GM12878 (cell line): Measurements from ENCODE around the gene RAD9A. TPM values are rescaled to one million over a fixed set of nuclear protein-coding genes. Genes with fewer than 3 reads are reported as not detected.
A peak's percentile ranks its signal among the peaks of the same experiment; 100 is the strongest.

ENCODE experiments used
- ATAC-seq: fragments of 200-7000 bp; cut with Tn5 transposase; 3 replicates; pipeline ENCODE4 v1.9.1; 2020; ENCODE audit warnings: mild to moderate bottlenecking, moderate library complexity
- BruUV-seq: library from RNA; stranded (reverse); fragments of 400-500 nt; replicated peaks from 2 replicates; lab custom pipeline; 2021; lab: Mats Ljungman, UMichigan
- CTCF ChIA-PET: fragments of 300-600 bp; sonication (Branson Sonifier 250); formaldehyde crosslinking; extraction: SDS; loops from one replicate; lab custom pipeline; 2021; ENCODE audit warnings: inconsistent platforms; lab: Yijun Ruan, JAX
- POLR2A ChIA-PET: fragments of 350-600 bp; formaldehyde crosslinking; extraction: SDS; loops from one replicate; lab custom pipeline; 2021; ENCODE audit warnings: inconsistent platforms; lab: Charles Lee
- RAD21 ChIA-PET: fragments of 300-600 bp; sonication (Branson Sonifier 250); formaldehyde crosslinking; loops from one replicate; lab custom pipeline; 2023; ENCODE audit warnings: antibody characterized with exemption; ENCODE audit not compliant: unreplicated experiment; lab: Charles Lee
- SMC1A ChIA-PET: fragments of 300-600 bp; sonication (Branson Sonifier 250); formaldehyde crosslinking; loops from one replicate; lab custom pipeline; 2023; ENCODE audit not compliant: unreplicated experiment, uncharacterized antibody; lab: Charles Lee
- DNase-seq: peaks from one replicate; pipeline ENCODE4 v3.0.0-alpha.2; 2011; ENCODE audit warnings: low read depth, low spot score
- FAIRE-seq: peaks from 3 replicates; lab custom pipeline; 2011; peaks lifted over from hg19 to GRCh38; lab: Jason Lieb, UNC
- H2AFZ ChIP-seq: 2 replicates; pipeline ENCODE4 v1.6.0; 2011; ENCODE audit warnings: low read depth, low read length, control low read depth; ENCODE audit not compliant: control insufficient read depth
- H3K27ac ChIP-seq: 2 replicates; pipeline ENCODE4 v1.5.1; 2011; ENCODE audit warnings: control low read depth; ENCODE audit not compliant: control insufficient read depth, insufficient read depth
- H3K27me3 ChIP-seq, 2 experiments: replicated peaks in 1 of 2; 2 replicates each; pipeline versions ENCODE4 v1.6.0 to v1.6.1; 2011; ENCODE audit warnings: low read length in 1 of 2; ENCODE audit not compliant: control insufficient read depth in 2 of 2, insufficient read depth in 2 of 2
- H3K36me3 ChIP-seq, 2 experiments: 2 replicates each; pipeline ENCODE4 v1.5.1; 2011; ENCODE audit warnings: low read length in 1 of 2; ENCODE audit not compliant: control insufficient read depth in 2 of 2, insufficient read depth in 2 of 2
- H3K4me1 ChIP-seq: 2 replicates; pipeline ENCODE4 v1.6.1; 2011; ENCODE audit warnings: mild to moderate bottlenecking, low read length, moderate library complexity, mixed read lengths; ENCODE audit not compliant: control insufficient read depth, insufficient read depth
- H3K4me2 ChIP-seq: 2 replicates; pipeline ENCODE4 v1.6.0; 2011; ENCODE audit warnings: control low read depth; ENCODE audit not compliant: control insufficient read depth, insufficient read depth
- H3K4me3 ChIP-seq: fragments of 200-600 bp; sonication (generic); 2 replicates; pipeline ENCODE4 v1.5.1; 2016
- H3K79me2 ChIP-seq: 2 replicates; pipeline ENCODE4 v1.6.0; 2011; ENCODE audit warnings: low read length; ENCODE audit not compliant: control insufficient read depth, insufficient read depth
- H3K9ac ChIP-seq: 2 replicates; pipeline ENCODE4 v1.8.0; 2011; ENCODE audit warnings: low read length, control low read depth, mixed read lengths; ENCODE audit not compliant: control insufficient read depth, insufficient read depth
- H3K9me3 ChIP-seq: replicated peaks from 3 replicates; pipeline ENCODE4 v1.5.1; 2011; ENCODE audit warnings: mild to moderate bottlenecking, low read length; ENCODE audit not compliant: control insufficient read depth, insufficient read depth
- H4K20me1 ChIP-seq: 2 replicates; pipeline ENCODE4 v1.6.0; 2011; ENCODE audit not compliant: control insufficient read depth, insufficient read depth
- BCL11A ChIP-seq: IDR thresholded peaks from 2 replicates; pipeline ENCODE4 v1.6.1; 2011; ENCODE audit warnings: low read depth, low read length
- BHLHE40 ChIP-seq, 2 experiments: fragments of 450-650 bp in 1 of 2; IDR thresholded peaks; 2 replicates each; pipeline ENCODE4 v1.6.1; 2011 to 2017; ENCODE audit warnings: low read depth in 2 of 2, borderline replicate concordance in 1 of 2, improper control_type of control experiment in 1 of 2, low read length in 1 of 2, mild to moderate bottlenecking in 1 of 2
- CREM ChIP-seq: IDR thresholded peaks from 2 replicates; pipeline ENCODE4 v1.6.1; 2014; ENCODE audit warnings: antibody characterized with exemption, low read depth
- HDAC6 ChIP-seq: fragments of 200-600 bp; sonication (generic); IDR thresholded peaks from one replicate; pipeline ENCODE4 v1.8.0; 2017; ENCODE audit warnings: antibody characterized with exemption; ENCODE audit not compliant: unreplicated experiment
- HDGF ChIP-seq: fragments of 450-650 bp; IDR thresholded peaks from 2 replicates; pipeline ENCODE4 v1.6.1; 2016; ENCODE audit warnings: antibody characterized with exemption
- LARP7 ChIP-seq: fragments of 450-650 bp; IDR thresholded peaks from 2 replicates; pipeline ENCODE4 v1.6.1; 2017; ENCODE audit warnings: mild to moderate bottlenecking
- NR2C2 ChIP-seq: IDR thresholded peaks from 2 replicates; pipeline ENCODE4 v1.6.1; 2011; ENCODE audit warnings: borderline replicate concordance, low read depth; ENCODE audit not compliant: control insufficient read depth, insufficient read length
- NRF1 ChIP-seq: conservative IDR thresholded peaks from 2 replicates; pipeline ENCODE4 v1.6.1; 2011; ENCODE audit warnings: mild to moderate bottlenecking, low read depth, low read length, improper control_type of control experiment
- POLR2AphosphoS5 ChIP-seq: IDR thresholded peaks from 2 replicates; pipeline ENCODE4 v1.6.1; 2011; ENCODE audit warnings: mild to moderate bottlenecking, low read length, inconsistent platforms
- RBBP5 ChIP-seq: fragments of 200-600 bp; sonication (generic); conservative IDR thresholded peaks from 2 replicates; pipeline ENCODE4 v1.6.1; 2016
- SMAD1 ChIP-seq: fragments of 450-650 bp; IDR thresholded peaks from 2 replicates; pipeline ENCODE4 v1.6.1; 2018; ENCODE audit warnings: mild to moderate bottlenecking, low read depth; ENCODE audit not compliant: partially characterized antibody
- WGBS: methylation state at CpG from one replicate; pipeline ENCODE4 v1.1.6; 2016; ENCODE audit warnings: low lambda C conversion rate; ENCODE audit not compliant: insufficient replicate concordance, insufficient coverage; ENCODE audit errors: missing lambda C conversion rate; 5-methylcytosine and 5-hydroxymethylcytosine counted together
- in situ Hi-C: fragments of 300-500 bp; cut with MboI; formaldehyde crosslinking; loops from 9 replicates; pipeline ENCODE4 v1.14.3; 2018; ENCODE audit warnings: mixed read lengths
- intact Hi-C: fragments of 100-400 bp; cut with micrococcal nuclease; formaldehyde crosslinking; loops from one replicate; pipeline ENCODE4 v1.14.2; 2022; ENCODE audit not compliant: unreplicated experiment
- polyA plus RNA-seq, 11 experiments: library from polyadenylated mRNA; depleted of rRNA in 4 of 11; unstranded in 6 of 11; stranded (reverse) in 5 of 11; fragments of >200 nt; fragmentation: Nextera tagmentation in 4 of 11; fragmentation: Illumina TruSeq in 1 of 11; extraction: Ambion mirVana in 4 of 11; extraction: Trizol in 1 of 11; gene quantifications; 1 replicate in 1 of 11; 2 replicates in 10 of 11; pipeline versions ENCODE4 v1.2.1 to v1.2.3, GENCODE V29; 2011 to 2016; ENCODE audit warnings: inconsistent platforms in 2 of 11, missing spikeins in 2 of 11, low read depth in 1 of 11
- total RNA-seq, 4 experiments: library from RNA; depleted of rRNA in 3 of 4; stranded (reverse); fragments of >200 nt in 3 of 4; fragmentation: Illumina TruSeq in 1 of 4; extraction: Trizol in 1 of 4; gene quantifications; 2 replicates each; pipeline versions ENCODE4 v1.2.1 to v1.2.3, GENCODE V29; 2013 to 2021
- TF ChIP-seq, protein P1 (sequence below): fragments of 150-350 bp; IDR thresholded peaks from 2 replicates; pipeline ENCODE4 v1.6.1; 2014; ENCODE audit warnings: mild to moderate bottlenecking, low read depth, low read length
- TF ChIP-seq, protein P2 (sequence below): fragments of 450-650 bp; formaldehyde crosslinking; IDR thresholded peaks from 2 replicates; pipeline ENCODE4 v1.5.0; 2022; ENCODE audit warnings: mild to moderate bottlenecking, missing genetic modification characterization

RAD9A gene
- total and polyA plus RNA-seq, 10 of the 15 experiments (the other 5 are each of a cell fraction or from before 2014, with no cell fraction given) = 1.1 to 36.2 (median 19.8) TPM

DNA sequence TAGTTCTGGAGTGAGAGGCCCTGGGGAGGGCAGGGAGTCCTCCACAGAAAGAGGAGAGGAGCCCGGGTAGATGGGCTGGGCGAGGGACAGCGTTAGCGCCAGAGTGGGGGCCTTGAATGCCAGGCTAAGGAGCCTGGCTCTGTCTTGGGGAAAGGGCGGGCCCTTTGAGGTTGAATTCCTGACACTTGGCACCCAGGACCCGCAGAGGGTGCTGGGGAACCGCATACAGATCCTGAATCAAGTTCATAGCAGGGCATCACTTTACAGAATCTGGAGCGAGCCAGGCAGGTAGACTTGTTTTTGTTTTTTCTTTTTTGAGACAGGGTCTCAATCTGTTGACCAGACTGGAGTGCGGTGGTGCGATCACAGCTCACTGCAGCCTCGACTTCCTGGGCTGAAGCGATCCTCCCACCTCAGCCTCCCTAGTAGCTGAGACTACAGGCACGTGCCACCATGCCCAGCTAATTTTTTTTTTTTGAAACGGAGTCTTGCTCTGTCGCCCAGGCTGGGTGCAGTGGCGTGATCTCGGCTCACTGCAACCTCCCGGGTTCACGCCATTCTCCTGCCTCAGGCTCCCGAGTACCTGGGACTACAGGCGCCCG is 29.7 kb downstream of the RAD9A start:
- Histone ChIP-seq H4K20me1 (no peaks in the 10 kb centered on the region), H3K27ac (no peak overlapping the region), H3K4me1 (peaks cover 2% of the 10 kb centered on the region; the same call in 1 of the 2 replicates), H3K9ac (no peak overlapping the region), H3K27me3 (no peaks in the 10 kb centered on the region; a peak in 1 of 4 replicates), H3K36me3 (no peaks in the 10 kb centered on the region), H2AFZ (peak overlapping the region; percentile 59; the same call in 1 of the 2 replicates), H3K9me3 (no peaks in the 10 kb centered on the region), H3K79me2 (no peaks in the 10 kb centered on the region), H3K4me3 (peak overlapping the region; percentile 55; the same call in 1 of the 2 replicates), H3K4me2 (peak overlapping the region; percentile 84)
- BruUV-seq = no TSS peak
- ChIA-PET CTCF (no interaction called here), RAD21 (interaction anchor here (1.2 to 2.4 kb wide), 4 partner anchors 16 to 68 kb away, joined by 3 to 8 read pairs (median 6); partner anchors contain the start of genes POLD4 and PPP1CA), POLR2A (interaction anchor here (0.6 to 3.9 kb wide), 5 partner anchors 16 to 67 kb away, joined by 3 to 28 read pairs (median 13); partner anchors contain the start of genes PPP1CA, PTPRCAP and TBC1D10C), SMC1A (interaction anchor here (0.6 to 1.5 kb wide), 2 partner anchors 9 to 38 kb away, joined by 3 read pairs; no protein-coding TSS in a partner anchor)
- TF ChIP-seq SMAD1 = no peak
- TF ChIP-seq NR2C2 = no peak
- TF ChIP-seq RBBP5 = no peak
- TF ChIP-seq POLR2AphosphoS5 = no peak
- TF ChIP-seq NRF1 = no peak
- no peak for TF ChIP-seq LARP7
- TF ChIP-seq CREM = no peak
- TF ChIP-seq, protein P1, sequence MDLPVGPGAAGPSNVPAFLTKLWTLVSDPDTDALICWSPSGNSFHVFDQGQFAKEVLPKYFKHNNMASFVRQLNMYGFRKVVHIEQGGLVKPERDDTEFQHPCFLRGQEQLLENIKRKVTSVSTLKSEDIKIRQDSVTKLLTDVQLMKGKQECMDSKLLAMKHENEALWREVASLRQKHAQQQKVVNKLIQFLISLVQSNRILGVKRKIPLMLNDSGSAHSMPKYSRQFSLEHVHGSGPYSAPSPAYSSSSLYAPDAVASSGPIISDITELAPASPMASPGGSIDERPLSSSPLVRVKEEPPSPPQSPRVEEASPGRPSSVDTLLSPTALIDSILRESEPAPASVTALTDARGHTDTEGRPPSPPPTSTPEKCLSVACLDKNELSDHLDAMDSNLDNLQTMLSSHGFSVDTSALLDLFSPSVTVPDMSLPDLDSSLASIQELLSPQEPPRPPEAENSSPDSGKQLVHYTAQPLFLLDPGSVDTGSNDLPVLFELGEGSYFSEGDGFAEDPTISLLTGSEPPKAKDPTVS = no peak
- TF ChIP-seq HDAC6 = no peak
- no peak for TF ChIP-seq BCL11A
- 0 out of 2 replicates have a peak, but pooled peaks have one; percentile 13 for TF ChIP-seq HDGF
- TF ChIP-seq, protein P2, sequence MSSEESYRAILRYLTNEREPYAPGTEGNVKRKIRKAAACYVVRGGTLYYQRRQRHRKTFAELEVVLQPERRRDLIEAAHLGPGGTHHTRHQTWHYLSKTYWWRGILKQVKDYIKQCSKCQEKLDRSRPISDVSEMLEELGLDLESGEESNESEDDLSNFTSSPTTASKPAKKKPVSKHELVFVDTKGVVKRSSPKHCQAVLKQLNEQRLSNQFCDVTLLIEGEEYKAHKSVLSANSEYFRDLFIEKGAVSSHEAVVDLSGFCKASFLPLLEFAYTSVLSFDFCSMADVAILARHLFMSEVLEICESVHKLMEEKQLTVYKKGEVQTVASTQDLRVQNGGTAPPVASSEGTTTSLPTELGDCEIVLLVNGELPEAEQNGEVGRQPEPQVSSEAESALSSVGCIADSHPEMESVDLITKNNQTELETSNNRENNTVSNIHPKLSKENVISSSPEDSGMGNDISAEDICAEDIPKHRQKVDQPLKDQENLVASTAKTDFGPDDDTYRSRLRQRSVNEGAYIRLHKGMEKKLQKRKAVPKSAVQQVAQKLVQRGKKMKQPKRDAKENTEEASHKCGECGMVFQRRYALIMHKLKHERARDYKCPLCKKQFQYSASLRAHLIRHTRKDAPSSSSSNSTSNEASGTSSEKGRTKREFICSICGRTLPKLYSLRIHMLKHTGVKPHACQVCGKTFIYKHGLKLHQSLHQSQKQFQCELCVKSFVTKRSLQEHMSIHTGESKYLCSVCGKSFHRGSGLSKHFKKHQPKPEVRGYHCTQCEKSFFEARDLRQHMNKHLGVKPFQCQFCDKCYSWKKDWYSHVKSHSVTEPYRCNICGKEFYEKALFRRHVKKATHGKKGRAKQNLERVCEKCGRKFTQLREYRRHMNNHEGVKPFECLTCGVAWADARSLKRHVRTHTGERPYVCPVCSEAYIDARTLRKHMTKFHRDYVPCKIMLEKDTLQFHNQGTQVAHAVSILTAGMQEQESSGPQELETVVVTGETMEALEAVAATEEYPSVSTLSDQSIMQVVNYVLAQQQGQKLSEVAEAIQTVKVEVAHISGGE (CRISPR knock-in tag) = no peak
- 0 out of 4 replicates have a peak, but pooled peaks of 1 of the 2 experiments have one; percentile 9 for TF ChIP-seq BHLHE40 (IDR thresholded peaks at IDR 0.05; ENCODE audit: borderline replicate concordance in 1 of 2, low read depth in 2 of 2, low read length in 1 of 2)
- ATAC-seq (no peak), DNase-seq (no peak), FAIRE-seq (no peak)
- intact Hi-C loops (no loop called here), in situ Hi-C loops (no loop called here)
- WGBS = 61% methylated on average over 17 of the region's 22 CpGs
